Activated T-cell treated with anti-CD3 and anti-CD28 coated beads, Interleukin-2, amount 50 U/mL, for 1 hour (primary cell): ENCODE data around the gene NEK1.
A peak's percentile ranks its signal among the peaks of the same experiment; 100 is the strongest.

Experiments
- DNase-seq: peaks from one replicate; pipeline ENCODE4 v3.0.0-alpha.2; 2020

NEK1 gene, protein sequence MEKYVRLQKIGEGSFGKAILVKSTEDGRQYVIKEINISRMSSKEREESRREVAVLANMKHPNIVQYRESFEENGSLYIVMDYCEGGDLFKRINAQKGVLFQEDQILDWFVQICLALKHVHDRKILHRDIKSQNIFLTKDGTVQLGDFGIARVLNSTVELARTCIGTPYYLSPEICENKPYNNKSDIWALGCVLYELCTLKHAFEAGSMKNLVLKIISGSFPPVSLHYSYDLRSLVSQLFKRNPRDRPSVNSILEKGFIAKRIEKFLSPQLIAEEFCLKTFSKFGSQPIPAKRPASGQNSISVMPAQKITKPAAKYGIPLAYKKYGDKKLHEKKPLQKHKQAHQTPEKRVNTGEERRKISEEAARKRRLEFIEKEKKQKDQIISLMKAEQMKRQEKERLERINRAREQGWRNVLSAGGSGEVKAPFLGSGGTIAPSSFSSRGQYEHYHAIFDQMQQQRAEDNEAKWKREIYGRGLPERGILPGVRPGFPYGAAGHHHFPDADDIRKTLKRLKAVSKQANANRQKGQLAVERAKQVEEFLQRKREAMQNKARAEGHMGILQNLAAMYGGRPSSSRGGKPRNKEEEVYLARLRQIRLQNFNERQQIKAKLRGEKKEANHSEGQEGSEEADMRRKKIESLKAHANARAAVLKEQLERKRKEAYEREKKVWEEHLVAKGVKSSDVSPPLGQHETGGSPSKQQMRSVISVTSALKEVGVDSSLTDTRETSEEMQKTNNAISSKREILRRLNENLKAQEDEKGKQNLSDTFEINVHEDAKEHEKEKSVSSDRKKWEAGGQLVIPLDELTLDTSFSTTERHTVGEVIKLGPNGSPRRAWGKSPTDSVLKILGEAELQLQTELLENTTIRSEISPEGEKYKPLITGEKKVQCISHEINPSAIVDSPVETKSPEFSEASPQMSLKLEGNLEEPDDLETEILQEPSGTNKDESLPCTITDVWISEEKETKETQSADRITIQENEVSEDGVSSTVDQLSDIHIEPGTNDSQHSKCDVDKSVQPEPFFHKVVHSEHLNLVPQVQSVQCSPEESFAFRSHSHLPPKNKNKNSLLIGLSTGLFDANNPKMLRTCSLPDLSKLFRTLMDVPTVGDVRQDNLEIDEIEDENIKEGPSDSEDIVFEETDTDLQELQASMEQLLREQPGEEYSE (N-terminal part only)

DNA sequence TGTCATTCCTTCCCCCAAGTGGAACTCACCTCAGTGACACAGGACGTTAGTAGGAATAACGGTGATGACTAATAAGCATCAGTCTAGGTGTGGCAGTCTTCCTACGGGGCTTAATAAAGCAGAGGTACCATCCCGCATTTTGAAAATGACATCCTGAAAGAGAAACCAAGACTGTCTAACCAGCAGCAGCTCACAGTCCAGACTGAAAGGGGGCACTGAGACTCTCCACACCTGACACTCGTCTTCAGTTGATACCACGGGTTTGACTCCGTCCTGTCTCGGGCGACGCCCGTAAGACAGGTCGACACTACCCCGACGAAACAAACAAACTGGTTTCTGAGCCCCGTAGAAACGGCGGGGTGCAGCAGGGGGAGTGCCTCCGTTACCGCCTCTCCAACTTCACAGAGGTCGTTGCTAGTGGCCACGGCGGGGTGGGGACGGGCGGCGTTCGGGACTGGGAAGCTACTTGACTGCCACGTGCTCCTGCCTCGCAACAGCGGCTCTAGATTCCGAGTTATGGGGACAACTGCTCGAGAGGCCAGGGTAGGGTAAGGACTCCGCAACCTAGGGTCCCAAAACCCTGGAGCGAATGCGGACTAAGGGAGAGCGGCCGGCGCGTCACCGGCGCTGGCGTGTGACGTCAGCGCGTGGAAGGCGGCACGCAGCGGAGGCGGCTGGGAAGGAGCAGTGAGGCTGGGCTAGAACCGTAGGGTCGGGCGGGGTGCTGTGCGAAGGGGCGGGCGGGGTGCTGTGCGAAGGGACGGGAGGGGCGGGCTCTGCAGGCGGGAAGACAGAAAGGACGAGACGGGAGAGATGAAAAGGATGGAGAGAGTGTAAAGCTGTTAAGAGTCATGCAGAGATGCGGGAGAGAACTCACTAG lies at the start of gene NEK1:
Gene NEK1, minus strand, starts transcription at position 593 of the 880 bp plus-strand sequence. CDS start 9,953 bp downstream, outside the sequence.
- DNase-seq, result peak; percentile 87

DNA sequence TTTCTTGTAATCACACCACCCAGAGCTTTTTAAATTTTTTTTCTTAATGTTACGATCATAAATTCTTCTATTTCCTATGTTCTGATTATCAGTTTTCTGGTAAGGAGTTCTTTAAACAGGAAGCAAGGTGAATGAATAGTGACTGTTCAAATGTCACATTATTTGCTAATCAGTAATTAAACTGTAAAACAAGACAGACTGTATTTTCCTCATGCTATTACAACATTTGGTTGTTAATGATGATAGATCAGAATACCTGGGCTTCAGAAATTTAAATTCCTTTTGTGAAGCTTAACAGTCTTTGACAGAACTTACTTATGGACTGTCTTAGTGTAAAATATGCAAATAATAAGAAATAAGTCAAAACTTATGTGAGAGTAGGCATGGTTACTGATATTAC lies 49.4 kb upstream of the NEK1 start:
- DNase-seq, result no peak

DNA sequence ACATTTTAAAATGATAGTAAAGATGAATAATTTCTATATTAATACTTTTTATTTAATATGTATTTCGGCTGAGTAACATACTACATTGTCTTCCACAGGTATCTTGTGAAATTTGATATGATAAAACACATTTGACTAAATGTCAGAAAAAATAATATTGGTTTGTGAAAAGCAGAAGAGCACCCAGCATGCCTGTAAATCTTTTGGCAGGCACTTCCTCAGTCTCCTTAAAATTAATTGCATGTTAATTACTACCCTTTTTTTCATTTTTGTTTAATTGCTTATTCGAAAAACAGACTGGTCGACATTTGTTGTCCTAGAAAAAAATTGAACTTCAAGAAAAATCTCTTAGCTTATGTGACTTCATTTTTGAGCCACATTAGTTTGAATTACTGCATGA lies 48.5 kb upstream of the NEK1 start:
- DNase-seq, result no peak

DNA sequence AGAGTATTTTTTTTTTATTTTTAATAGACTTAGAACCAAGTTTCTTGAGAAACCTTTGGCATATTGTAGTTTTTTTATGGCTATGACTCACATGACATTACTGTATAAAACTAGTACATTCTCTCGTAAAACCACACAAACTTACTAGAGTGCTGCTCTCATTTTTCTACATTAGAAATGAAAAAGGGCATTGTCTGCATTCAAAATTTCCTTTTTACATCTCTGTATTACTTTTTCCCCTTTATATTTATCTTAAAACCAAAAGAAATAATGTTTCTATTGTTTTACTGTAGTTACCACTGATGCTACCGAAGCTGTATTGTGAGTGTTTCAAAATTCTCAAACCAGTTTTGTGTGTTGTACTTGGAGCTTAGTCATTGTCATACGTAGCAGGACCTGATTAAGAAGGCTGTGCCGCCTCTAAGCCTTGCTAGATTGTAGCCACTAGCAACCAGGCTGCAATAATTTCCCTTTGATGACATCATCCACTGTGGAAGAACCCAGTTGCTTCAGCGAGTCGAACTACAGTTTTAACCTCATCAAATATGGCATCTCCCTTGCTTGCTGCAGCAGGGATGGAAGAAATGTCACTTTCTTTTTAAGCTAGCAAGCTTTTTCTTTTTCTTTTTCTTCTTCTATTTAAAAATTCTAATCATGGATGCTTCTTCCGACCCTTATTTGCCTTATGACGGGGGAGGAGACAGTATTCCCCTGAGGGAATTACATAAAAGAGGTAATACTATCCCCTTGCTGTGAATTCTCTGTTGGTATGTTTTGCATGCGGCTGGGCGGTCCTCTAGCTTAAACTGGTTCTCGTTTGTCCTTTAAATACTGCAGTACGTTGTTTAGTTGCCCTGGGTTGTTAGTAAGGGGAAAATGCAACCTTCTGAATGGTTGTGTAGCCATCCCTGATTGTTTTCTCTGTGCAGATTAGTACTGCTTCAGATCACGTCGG lies 47.6 kb upstream of the NEK1 start:
- DNase-seq, result peak; percentile 28

DNA sequence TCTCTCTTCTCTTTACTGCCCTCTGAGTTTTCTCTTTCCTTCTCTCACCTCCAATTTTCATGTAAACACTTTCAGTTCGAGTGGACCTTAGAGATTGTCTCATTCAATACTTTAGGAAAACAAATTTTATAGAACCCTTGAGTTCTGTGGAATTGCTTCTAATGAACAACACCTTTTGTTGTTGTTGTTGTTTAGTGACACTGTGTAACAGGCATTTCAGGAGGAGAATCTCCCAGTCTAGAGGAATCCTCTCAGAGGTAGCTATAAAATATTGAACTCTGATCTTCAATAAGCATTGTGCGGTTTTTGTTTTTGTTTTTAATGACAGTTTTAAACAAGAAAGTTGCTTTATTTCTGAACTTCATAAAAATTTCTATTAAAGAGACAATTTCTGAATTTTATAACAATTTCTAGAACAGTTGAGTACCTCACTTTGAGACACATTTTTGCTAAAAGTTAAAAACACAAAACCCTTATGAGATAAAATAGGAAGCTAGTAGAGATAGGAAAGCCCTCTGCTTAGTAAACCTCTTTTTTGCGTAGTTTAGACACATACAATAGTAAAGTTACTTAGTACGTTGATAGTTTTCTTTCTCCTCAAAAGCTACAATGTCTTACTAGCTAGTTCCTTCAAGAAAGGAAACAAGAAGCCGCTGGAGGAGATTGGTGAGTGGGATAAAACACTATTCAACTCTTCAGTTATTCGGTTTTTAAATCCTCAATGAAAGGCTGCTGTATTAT lies 46.8 kb upstream of the NEK1 start:
- no peak for DNase-seq

DNA sequence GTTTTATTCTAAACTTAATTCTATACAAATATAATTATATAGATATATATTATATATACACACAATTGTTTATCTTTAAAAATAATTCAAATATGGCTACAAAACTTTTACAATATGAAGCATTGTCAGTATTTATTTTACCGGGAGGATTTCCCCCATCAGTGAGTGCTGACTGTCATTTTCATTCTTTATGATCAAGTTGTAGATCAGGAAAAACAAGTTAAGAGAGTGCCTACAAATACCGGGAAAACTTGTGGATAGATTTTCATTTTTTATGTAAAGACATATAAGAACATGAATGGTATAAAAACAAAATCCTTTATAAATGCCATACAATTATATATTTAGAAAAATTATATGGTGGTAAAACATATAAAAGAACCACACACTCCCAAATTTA lies 45.8 kb upstream of the NEK1 start:
- no peak for DNase-seq

DNA sequence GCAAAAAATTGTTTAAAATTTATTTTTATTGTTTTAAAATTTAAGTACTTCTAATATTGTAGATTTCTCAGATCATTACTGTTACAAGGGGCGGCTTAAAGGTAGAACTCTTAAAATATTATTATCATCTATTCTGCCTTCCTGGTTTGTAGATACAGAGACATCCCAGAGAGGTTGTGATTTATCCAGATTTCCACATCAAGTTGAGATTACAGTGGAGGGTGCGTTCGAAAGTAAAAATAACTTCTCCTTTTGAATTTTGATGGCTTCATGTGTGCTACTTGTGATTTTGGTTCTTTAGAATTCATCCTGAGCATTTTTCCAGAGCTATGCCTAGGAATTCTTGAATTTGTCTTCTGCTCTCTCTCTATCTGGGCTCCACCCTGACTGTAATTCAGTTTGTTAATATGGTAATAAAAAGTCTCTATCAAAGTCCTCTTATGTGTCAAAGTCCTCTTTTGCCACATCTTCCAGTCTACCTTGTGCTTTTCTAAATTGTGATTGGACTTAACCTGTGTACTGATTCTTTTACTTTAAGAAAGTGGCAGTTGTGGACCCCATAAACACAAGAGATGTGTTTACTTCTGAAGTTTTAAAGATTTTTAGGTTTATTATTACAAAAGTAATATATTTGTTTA lies 45.2 kb upstream of the NEK1 start:
- DNase-seq, result no peak

DNA sequence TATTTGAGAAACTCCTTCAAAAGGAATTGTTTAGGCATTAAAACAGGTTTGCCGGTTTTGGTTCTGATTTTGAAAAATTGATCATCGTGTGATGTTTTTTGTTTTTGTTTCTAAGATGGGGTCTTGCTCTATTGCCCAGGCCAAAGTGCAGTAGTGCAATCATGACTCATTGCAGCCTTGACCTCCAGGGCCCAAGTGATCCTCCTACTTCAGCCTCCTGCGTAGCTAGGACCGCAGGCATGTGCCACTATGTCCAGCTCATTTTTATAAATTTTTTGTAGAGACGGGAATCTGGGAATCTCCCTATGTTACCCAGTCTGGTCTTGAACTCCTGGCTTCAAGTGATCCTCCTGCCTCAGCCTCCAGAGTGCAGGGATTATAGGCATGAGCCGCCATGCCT lies 43.0 kb upstream of the NEK1 start:
- DNase-seq, result no peak

DNA sequence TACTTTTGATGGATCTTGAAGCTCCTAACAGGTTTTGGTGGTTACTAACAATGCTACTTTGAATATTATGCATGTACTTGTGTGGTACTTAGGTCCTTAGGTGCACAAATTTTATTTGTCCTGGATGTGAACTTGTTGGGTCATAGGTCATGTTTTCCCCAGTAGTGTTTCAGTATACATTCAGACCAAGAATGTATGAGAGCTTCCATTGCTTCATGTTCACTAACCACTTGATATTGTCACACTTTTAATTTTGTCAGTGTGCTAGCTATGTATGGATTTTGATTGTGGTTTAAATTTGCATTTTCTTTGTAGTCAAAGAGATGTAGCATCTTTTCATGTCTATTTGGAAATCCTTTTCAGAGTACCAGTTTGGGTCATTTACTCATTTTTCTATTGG lies 40.2 kb upstream of the NEK1 start:
- DNase-seq, result no peak

DNA sequence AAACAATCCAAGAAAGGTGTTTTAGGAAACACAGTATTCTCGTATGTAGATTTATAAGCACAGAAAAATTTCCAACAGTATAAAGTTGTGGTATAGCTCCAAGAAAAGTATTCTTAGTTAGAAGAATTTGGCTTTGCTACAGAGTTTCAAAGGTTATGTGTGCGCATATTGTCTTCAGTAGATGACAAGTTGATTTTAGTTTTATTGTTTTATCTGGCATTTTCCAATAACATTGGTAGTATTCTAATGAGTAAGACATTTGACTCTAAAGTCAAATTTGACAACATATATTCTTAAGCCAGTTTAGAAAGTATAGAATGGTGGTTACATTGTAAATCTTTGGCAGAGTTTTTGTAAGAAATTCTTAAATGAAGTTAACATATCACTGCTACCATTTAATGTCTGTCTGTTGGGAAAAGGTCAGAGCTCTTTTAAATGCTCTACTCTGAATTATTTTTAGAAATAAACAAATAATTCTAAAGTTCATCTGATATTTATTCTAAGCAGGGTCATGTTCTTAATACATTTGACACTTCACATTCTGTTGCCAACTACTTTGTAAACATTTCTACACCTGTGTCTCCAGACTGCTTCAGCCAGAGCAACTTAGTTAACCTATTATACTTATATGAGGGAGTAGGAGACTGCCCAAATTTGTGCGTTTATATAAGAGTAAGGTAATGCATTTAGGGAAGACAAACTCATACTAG lies 38.0 kb upstream of the NEK1 start:
- no peak for DNase-seq

DNA sequence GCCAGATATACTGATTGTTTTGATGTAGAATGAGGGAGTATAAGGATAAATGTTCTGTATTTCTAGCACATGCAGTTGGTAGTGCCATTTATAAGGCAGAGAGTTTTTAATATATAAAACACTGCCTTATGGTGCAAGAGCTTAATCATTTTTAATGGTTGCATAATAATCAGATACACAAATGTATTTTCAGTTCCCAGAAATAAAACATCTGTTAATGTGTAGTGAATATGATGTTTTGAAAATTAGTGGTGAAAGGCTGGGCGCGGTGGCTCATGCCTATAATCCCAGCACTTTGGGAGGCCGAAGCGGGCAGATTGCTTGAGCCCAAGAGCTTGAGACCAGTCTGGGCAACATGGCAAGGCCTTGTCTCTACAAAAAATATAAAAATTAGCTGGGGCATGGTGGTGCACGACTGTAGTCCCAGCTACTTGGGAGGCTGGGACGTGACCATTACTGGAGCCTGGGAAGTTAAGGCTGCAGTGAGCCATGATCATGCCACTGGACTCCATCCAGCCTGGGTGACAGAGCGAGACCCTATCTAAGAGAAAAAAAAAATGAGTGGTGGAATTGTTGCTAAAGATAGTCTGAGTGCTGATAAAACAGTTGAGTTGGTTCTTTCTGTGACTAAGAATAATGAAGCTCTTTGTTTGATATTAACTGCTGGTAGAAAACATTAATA lies 37.3 kb upstream of the NEK1 start:
- DNase-seq, result no peak

DNA sequence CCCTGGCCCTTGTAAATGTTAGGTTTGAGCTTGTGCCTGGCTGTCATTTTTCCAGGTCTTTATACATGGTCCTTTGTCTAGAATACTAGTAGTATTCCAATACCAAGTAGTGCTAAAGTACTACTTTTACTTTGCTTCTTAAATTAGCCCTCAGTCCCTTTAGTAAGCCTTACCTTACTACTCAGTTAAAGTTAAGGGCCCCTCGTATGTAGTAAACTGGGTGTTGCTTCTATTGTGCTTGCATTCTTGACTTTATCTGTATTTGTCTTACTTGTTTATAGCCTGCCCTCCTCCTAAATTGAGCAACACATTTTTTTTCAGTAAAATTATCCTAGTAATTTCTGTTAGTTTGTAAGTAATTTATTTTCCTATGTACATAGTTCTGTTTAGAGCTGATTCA lies 33.2 kb upstream of the NEK1 start:
- DNase-seq, result no peak

DNA sequence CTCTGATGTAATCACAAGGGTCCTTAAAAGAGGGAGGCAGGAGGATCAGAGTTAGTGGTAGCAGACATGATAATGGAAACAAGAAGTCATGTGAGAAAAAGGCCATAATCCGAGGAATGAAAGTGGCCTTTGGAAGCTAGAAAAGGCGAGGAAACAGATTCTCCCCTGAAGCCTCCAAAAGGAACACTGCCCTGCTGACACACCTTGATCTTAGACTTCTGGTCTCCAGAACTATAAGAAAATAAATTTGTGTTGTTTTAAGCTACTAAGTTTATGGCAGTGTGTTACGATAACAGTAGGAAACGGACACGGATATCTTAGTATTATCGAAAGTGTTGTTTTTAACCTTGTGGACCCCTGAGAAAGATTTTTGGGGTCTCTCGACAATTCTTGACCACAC lies 32.4 kb upstream of the NEK1 start:
- no peak for DNase-seq

DNA sequence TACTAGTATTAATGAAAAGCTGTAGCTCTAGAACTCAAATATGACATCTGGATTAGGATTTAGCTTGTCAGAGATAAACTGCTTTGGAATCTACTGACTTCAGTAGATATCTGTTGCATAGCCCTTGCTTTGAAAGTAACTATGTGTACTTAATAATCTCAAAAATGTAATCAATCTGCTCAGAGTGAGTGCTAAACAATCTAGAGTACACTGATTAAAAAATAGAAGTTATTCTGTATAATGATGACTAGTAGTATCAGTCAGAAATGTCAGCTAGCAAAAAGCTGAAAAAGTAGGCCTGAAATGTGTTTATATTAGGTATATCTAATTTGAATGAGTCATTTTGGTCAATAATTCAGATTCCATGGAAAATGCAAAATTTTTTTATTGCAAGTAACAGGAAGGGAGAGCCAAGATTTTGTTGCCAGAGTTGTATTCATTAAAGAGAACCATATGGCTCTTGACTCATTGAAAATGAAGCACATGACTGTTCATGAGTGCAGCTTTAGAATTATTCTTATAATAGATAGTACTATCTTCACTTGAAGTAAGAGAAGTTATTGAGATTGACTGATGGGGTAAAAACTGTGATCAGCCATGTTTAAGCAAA lies 28.0 kb upstream of the NEK1 start:
- DNase-seq, result no peak

DNA sequence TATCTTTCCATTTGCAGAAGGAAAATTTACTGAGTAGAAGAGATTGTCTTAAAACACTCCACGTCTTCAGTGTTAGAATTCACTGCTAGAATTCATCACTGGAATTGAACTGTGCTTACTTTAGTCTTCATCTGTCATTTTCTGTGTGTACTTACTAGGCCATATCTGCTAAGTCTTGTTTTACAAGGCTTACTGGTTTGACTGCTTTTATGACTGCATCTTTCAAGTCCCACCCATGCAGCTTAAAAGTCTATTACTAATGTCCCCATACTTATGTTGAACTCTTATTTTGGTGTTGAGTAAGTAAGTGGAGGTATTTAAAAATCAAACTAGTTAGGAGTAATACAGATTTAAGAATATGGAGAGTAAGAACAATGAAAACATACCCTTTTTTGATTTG lies 22.6 kb upstream of the NEK1 start:
- no peak for DNase-seq

DNA sequence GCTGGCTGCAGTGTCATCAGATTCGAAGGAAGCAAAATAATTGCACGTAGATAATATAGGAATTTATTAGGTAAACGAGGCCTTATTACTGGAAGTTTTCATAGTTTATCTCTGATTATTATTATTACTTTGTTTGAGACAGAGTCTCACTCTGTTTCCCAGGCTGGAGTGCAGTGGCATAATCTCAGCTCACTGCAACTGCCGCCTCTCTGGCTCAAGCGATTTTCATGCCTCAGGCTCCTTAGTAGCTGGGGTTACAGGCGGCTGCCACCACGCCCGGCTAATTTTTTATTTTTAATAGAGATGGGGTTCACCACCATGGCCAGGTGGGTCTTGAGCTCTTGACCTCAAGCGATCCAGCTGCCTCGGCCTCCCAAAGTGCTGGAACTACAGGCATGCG lies 20.5 kb upstream of the NEK1 start:
- DNase-seq, result no peak

DNA sequence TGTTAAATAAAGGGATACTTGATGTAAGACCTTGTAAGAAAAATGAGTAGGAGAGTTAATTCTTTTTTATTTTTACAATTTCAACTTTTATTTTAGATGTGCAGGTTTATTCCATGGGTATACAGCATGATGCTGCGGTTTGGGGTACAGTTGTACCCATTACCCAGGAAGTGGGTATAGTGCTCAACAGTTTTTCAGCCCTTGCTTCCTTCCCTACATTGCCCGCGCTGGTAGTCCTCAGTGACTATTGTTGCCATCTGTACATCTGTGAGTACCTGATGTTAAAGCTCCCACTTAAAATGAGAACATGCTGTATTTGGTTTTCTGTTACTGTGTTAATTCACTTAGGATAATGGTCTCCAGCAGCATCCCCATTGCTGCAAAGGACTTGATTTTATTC lies 17.7 kb upstream of the NEK1 start:
- DNase-seq, result no peak

DNA sequence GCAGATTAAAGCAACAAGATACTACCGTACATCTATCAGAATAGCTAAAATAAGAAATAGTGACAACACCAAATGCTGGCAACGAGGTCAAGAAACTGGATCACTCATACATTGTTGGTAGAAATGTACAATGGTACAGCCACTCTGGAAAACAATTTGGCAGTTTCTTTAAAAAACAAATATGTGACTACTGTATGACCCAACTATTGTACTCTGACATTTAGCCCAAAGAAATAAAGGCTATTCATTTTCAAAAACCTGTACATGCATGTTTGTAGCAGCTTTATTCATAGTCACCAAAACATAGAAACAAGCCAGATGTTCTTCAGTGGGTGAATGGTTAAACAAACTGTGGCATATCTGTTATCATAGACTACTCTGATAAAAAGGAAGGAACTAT lies 16.2 kb upstream of the NEK1 start:
- no peak for DNase-seq
